ENCODE measurements around the gene PPP3CA.

GRCh38 chr4:101177154-101177553, 170.2 kb downstream of the PPP3CA start:
- TF ChIP-seq YY1 (IDR thresholded peaks at IDR 0.05; ENCODE audit: insufficient read depth, insufficient replicate concordance, low read depth, low read length), result no peak
- TF ChIP-seq AGO1 (IDR thresholded peaks at IDR 0.05; ENCODE audit: low read depth, low read length, poor library complexity, severe bottlenecking), result no peak
- TF ChIP-seq CTCF (CRISPR knock-in tag; IDR thresholded peaks at IDR 0.05), result no peak
- TF ChIP-seq ZNF232 (CRISPR knock-in tag; IDR thresholded peaks at IDR 0.05; ENCODE audit: borderline replicate concordance), result no peak
- TF ChIP-seq ELK4 (CRISPR knock-in tag; IDR thresholded peaks at IDR 0.05; ENCODE audit: borderline replicate concordance), result no peak
- TF ChIP-seq SNAPC2 (CRISPR knock-in tag; IDR thresholded peaks at IDR 0.05), result no peak
- no peak for TF ChIP-seq ZNF530 (CRISPR knock-in tag; IDR thresholded peaks at IDR 0.05; ENCODE audit: low read depth)
- TF ChIP-seq TRIM24 (CRISPR knock-in tag; IDR thresholded peaks at IDR 0.05), result no peak
- TF ChIP-seq POLR2AphosphoS5 (IDR thresholded peaks at IDR 0.05; ENCODE audit: low read depth, low read length), result no peak
- TF ChIP-seq SALL2 (CRISPR knock-in tag; IDR thresholded peaks at IDR 0.05), result no peak
- TF ChIP-seq HNRNPUL1 (IDR thresholded peaks at IDR 0.05; ENCODE audit: low read depth, low read length), result no peak
- TF ChIP-seq CBFB (CRISPR knock-in tag; IDR thresholded peaks at IDR 0.05), result no peak
